Activated CD8-positive, alpha-beta memory T cell treated with anti-CD3 and anti-CD28 coated beads for 1 hour (primary cell): Measurements from ENCODE around the gene AAK1.
"Not testable (repeated sequence)": the region's sequence is repeated elsewhere in the genome, so short reads cannot be mapped to it uniquely, and the experiment has no call there.

ENCODE experiments used
- DNase-seq, 2 donors: peaks; one replicate each; pipeline ENCODE4 v3.0.0-alpha.2; 2020; ENCODE audit warnings: low read depth in 1 of 2; ENCODE audit errors: extremely low read depth in 1 of 2

The AAK1 gene

GRCh38 chr2:69577467-69578197, 65.9 kb downstream of the AAK1 start:
- DNase-seq, result no peak

- DNase-seq, result no peak
These were observed 66.7 kb downstream of the AAK1 start for GRCh38 chr2:69576880-69577279.

- no peak for DNase-seq
These were observed 67.6 kb downstream of the AAK1 start for GRCh38 chr2:69575926-69576325.

GRCh38 chr2:69575371-69575770, 68.2 kb downstream of the AAK1 start:
- DNase-seq, result not testable (repeated sequence)

GRCh38 chr2:69572641-69573040, 70.9 kb downstream of the AAK1 start:
- DNase-seq, result no peak

- DNase-seq, result no peak
These were observed 72.3 kb downstream of the AAK1 start for GRCh38 chr2:69571189-69571588.

- DNase-seq, result no peak
These were observed 73.1 kb downstream of the AAK1 start for GRCh38 chr2:69570474-69570873.

GRCh38 chr2:69567909-69568300, 75.6 kb downstream of the AAK1 start:
- no peak for DNase-seq

GRCh38 chr2:69567157-69567908, 76.2 kb downstream of the AAK1 start:
- DNase-seq, result no peak

- DNase-seq, result no peak
These were observed 76.9 kb downstream of the AAK1 start for GRCh38 chr2:69566669-69567068.

GRCh38 chr2:69565431-69565839, 78.1 kb downstream of the AAK1 start:
- DNase-seq, result peak; percentile 36 to 57

- DNase-seq, result no peak
These were observed 78.9 kb downstream of the AAK1 start for GRCh38 chr2:69564604-69565003.

GRCh38 chr2:69563021-69563420, 80.5 kb downstream of the AAK1 start:
- no peak for DNase-seq

GRCh38 chr2:69561101-69561500, 82.4 kb downstream of the AAK1 start:
- no peak for DNase-seq

- DNase-seq, result no peak
These were observed 83.4 kb downstream of the AAK1 start for GRCh38 chr2:69560147-69560482.

- no peak for DNase-seq
These were observed 83.9 kb downstream of the AAK1 start for GRCh38 chr2:69559442-69560146.

GRCh38 chr2:69556008-69556407, 87.5 kb downstream of the AAK1 start:
- DNase-seq, result no peak

- no peak for DNase-seq
These were observed 88.6 kb downstream of the AAK1 start for GRCh38 chr2:69554981-69555380.

- no peak for DNase-seq
These were observed 89.0 kb downstream of the AAK1 start for GRCh38 chr2:69554568-69554967.

GRCh38 chr2:69553991-69554390, 89.5 kb downstream of the AAK1 start:
- no peak for DNase-seq

- not testable (repeated sequence) for DNase-seq
These were observed 93.0 kb downstream of the AAK1 start for GRCh38 chr2:69550511-69550910.

- no peak for DNase-seq
These were observed 94.1 kb downstream of the AAK1 start for GRCh38 chr2:69549421-69549820.
